ENCODE measurements around the gene ELAPOR2.
"Not testable (repeated sequence)": the region's sequence is repeated elsewhere in the genome, so short reads cannot be mapped to it uniquely, and the experiment has no call there.

ELAPOR2 gene, protein sequence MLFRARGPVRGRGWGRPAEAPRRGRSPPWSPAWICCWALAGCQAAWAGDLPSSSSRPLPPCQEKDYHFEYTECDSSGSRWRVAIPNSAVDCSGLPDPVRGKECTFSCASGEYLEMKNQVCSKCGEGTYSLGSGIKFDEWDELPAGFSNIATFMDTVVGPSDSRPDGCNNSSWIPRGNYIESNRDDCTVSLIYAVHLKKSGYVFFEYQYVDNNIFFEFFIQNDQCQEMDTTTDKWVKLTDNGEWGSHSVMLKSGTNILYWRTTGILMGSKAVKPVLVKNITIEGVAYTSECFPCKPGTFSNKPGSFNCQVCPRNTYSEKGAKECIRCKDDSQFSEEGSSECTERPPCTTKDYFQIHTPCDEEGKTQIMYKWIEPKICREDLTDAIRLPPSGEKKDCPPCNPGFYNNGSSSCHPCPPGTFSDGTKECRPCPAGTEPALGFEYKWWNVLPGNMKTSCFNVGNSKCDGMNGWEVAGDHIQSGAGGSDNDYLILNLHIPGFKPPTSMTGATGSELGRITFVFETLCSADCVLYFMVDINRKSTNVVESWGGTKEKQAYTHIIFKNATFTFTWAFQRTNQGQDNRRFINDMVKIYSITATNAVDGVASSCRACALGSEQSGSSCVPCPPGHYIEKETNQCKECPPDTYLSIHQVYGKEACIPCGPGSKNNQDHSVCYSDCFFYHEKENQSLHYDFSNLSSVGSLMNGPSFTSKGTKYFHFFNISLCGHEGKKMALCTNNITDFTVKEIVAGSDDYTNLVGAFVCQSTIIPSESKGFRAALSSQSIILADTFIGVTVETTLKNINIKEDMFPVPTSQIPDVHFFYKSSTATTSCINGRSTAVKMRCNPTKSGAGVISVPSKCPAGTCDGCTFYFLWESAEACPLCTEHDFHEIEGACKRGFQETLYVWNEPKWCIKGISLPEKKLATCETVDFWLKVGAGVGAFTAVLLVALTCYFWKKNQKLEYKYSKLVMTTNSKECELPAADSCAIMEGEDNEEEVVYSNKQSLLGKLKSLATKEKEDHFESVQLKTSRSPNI

DNA sequence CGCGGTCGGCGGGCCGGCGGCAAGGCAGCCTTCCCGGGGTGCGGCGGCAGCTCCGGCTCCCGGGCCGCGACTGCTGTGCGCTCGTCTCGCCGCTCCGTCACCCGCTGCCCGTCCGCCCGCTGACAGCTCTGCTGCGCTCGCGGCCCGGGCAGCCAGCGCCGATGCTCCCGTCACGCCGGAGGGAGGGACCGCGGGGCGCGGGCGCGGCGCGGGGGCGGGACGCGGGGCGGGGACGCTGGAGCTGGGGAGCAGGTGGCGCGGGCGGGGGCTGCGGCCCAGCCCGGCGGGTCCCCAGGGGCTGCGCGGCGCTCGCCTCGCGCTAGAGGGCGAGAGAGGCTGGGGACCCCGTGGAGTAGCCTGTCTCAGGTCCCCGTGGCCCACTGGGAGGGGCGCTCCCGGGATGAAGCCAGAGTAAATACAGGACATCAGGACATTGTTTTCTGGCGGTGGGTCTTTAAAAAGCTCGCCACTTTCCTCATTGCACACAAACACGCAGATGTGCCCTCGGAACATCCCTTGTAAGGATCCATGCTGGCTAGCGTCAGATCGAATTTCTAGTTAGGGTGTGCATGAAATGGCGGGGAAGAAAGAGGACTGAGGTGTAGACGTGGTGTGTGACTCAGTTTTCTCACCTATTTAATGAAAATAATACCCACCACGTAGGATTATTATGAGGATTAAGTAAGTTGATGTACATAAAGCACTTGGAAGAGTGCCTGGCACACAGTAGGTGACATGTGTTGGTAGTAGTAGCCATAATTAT, at the start of gene ELAPOR2:
Gene ELAPOR2, minus strand, starts transcription at position 130 of the 763 bp plus-strand sequence. CDS start 141 bp downstream, outside the sequence.
- no peak within 1 kb of the TSS for H3K27ac Mint-ChIP-seq
- no peaks in the 10 kb centered on the region for H3K9me3 Mint-ChIP-seq
- CTCF ChIA-PET, result interaction anchor here (0.6 to 1.8 kb wide), 5 partner anchors 55 to 176 kb away, joined by 3 to 5 read pairs (median 4); no protein-coding TSS in a partner anchor

DNA sequence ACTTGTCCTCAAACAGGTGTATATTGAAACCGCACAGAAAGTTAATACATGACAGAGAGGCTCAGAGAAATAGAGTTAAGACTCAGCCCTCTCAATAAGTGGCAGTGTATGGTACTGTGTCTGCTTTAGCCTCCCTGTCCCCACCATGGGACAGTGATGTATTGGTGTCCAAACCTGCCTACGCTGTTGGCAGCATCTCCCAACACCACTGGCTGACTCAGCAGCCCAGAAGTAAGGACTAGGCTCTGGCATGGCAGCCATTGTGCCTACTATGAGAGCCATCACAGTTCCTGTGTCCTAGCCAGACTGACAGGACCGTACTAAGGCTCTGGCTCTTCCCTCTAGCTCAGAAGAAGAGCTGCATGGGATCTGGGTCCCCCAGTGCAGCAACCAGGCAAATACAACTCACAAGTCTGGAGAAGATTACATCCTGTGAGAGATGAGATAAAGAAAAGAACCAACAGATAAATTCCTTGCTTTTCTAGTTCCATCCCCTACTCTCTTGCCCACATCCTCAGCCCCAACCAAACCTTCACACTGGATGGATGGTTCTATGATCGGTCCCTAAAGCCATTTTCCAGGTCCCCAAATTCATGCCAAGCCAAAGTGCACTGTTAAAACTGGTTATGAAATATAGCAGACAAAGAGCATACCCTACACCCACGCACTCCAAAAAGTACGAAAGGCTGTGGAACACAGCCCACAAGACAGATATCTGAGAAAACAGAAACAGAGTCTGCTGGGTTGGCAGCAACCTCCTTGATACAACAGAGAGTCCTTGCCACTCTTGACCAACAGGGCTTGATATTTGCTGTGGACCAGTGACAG, 48.7 kb upstream of the ELAPOR2 start:
- Mint-ChIP-seq H3K36me3 (no peaks in the 10 kb centered on the region), H3K9me3 (no peaks in the 10 kb centered on the region), H3K27me3 (peaks cover 8% of the 10 kb centered on the region), H3K4me1 (no peaks in the 10 kb centered on the region), H3K27ac (no peak overlapping the region), H3K4me3 (no peak overlapping the region)
- DNase-seq, result no peak
- CTCF ChIA-PET, result no interaction called here

More for the DNA sequence above, at the start of gene ELAPOR2:
- H3K4me3 Mint-ChIP-seq, result peak within 1 kb of the TSS; percentile 65
- H3K27me3 Mint-ChIP-seq, result peaks cover 12% of the 10 kb centered on the region
- DNase-seq, result peak; percentile 79
- no peaks in the 10 kb centered on the region for H3K36me3 Mint-ChIP-seq
- H3K4me1 Mint-ChIP-seq, result peaks cover 17% of the 10 kb centered on the region

DNA sequence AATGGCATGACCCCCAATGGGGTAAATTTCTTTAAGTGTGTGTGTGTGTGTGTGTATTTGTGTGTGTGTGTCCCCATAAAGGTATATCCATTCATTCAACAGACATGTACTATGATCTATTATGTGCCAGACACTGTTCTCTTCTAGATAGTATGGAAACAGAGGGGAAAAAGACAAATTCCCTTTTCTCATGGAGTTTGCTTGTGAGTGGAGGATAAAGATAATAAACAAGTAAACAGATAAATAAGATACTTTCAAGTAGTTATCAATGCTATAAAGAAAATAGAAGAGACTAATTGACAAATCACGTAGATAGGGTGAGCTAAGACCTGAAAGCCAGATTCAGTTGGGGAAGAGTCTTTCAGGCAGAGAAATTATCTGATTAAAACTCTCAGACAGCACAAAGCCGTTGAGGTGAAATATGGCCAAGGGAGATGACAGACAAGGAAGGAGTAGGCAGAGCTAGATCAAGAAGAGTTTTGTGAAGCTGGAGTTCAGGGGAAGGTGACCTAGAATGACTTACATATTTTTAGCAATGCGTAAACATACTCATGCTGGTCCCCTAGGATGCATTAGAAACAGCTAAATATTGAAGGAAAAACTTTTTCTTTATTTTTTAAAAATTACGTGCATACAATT, 47.6 kb upstream of the ELAPOR2 start:
- CTCF ChIA-PET, result interaction anchor here (1.0 kb wide), 1 partner anchor 115 kb away, joined by 3 read pairs; no protein-coding TSS in a partner anchor
- Mint-ChIP-seq H3K9me3 (no peaks in the 10 kb centered on the region), H3K36me3 (no peaks in the 10 kb centered on the region), H3K4me1 (no peaks in the 10 kb centered on the region), H3K27me3 (peaks cover 8% of the 10 kb centered on the region), H3K27ac (no peak overlapping the region), H3K4me3 (no peak overlapping the region)
- DNase-seq, result no peak

DNA sequence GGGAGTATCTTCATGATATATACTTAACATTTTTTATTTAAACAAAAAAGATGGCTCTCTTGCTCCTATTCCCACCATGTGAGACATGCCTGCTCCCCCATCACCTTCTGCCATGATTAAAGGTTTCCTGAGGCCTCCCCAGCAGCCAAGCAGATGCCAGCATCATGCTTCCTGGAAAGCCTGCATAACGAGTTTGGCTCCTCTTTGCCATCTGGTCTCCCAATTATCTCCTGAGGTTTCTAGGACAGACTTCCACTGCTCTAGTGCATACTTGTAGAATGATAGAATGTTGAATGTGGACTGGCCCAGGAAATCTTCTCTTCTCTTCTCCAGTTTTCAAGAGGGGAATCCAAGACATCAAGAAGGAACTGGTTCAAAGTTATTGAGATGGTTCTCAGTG, 45.9 kb upstream of the ELAPOR2 start:
- DNase-seq, result no peak
- H3K9me3 Mint-ChIP-seq, result no peaks in the 10 kb centered on the region
- H3K27ac Mint-ChIP-seq, result no peak overlapping the region
- peaks cover 8% of the 10 kb centered on the region for H3K27me3 Mint-ChIP-seq
- no peak overlapping the region for H3K4me3 Mint-ChIP-seq
- CTCF ChIA-PET, result no interaction called here
- H3K4me1 Mint-ChIP-seq, result no peaks in the 10 kb centered on the region
- H3K36me3 Mint-ChIP-seq, result no peaks in the 10 kb centered on the region

DNA sequence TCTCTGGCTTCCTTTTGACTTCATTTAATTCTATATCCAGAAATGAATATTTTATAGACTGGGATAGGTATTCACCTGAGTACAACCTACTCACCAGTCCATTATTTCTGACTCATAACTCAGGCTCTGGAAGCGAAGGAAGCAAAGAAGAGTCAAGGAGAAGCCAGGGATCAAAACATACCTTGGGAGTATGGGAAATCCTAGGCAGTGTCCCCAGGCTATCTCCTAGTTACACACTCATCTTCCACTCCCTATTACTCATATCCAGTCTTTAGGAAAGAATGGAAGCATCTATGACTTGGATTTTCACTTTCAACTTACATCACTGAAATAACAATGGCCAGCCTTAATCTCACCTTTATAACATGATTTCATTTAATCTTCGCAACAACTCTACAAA, 40.9 kb upstream of the ELAPOR2 start:
- no peak for DNase-seq
- CTCF ChIA-PET, result no interaction called here
- Mint-ChIP-seq H3K4me3 (no peak overlapping the region), H3K27me3 (no peaks in the 10 kb centered on the region), H3K9me3 (no peaks in the 10 kb centered on the region), H3K27ac (no peak overlapping the region), H3K36me3 (no peaks in the 10 kb centered on the region), H3K4me1 (no peaks in the 10 kb centered on the region)

DNA sequence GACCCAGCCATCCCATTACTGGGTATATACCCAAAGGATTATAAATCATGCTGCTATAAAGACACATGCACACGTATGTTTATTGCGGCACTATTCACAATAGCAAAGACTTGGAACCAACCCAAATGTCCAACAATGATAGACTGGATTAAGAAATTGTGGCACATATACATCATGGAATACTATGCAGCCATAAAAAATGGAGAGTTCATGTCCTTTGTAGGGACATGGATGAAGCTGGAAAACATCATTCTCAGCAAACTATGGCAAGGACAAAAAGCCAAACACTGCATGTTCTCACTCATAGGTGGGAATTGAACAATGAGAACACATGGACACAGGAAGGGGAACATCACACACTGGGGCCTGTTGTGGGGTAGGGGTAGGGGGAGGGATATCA, 37.9 kb upstream of the ELAPOR2 start:
- CTCF ChIA-PET, H3K9me3 Mint-ChIP-seq, H3K4me1 Mint-ChIP-seq, H3K4me3 Mint-ChIP-seq, H3K27me3 Mint-ChIP-seq, H3K36me3 Mint-ChIP-seq, H3K27ac Mint-ChIP-seq, DNase-seq: not testable (repeated sequence)

DNA sequence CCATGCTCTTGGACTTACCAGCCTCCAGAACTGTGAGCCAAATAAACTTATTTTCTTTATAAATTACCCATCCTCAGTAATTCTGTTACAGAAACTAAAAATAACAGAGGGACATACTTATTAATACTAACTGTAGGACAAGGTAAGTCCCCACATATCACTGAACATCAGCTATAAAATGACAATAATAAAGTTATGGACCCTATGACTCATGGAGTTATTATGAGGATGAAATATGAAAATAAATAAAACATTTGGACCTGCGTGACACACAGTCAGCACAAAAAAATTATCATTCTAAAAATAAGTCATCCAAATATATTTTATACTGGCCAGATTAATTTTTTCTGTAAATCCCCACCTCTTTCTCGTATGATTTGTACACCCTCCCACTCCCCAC, 34.9 kb upstream of the ELAPOR2 start:
- H3K4me3 Mint-ChIP-seq, result no peak overlapping the region
- H3K9me3 Mint-ChIP-seq, result no peaks in the 10 kb centered on the region
- DNase-seq, result no peak
- no peak overlapping the region for H3K27ac Mint-ChIP-seq
- CTCF ChIA-PET, result no interaction called here
- no peaks in the 10 kb centered on the region for H3K36me3 Mint-ChIP-seq
- H3K4me1 Mint-ChIP-seq, result no peaks in the 10 kb centered on the region
- no peaks in the 10 kb centered on the region for H3K27me3 Mint-ChIP-seq

DNA sequence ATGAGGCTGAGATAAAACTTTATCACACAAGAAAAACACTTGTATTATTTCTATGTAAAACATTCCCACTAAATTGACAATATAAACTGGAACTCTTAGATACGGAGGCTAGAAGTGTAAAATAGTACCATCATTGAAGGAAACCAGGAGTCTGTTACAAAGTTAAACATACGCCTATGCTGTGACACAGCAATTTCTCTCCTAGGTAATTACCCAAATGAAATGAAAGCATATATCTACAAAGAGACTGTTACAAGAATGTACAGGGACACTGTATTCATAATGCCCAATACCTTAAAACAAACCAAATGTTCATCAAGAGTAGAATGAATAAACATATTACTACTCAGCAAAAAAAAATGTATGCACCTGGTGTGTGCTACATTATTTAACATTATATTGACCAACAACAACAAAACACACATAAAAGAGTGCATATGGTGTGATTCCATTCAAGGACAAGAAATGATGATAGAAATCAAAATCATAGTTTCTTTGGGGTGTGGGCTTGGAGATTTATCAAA, 33.2 kb upstream of the ELAPOR2 start:
- H3K4me1 Mint-ChIP-seq, result no peaks in the 10 kb centered on the region
- no peaks in the 10 kb centered on the region for H3K27me3 Mint-ChIP-seq
- CTCF ChIA-PET, result no interaction called here
- no peaks in the 10 kb centered on the region for H3K9me3 Mint-ChIP-seq
- DNase-seq, result no peak
- no peaks in the 10 kb centered on the region for H3K36me3 Mint-ChIP-seq
- H3K27ac Mint-ChIP-seq, result no peak overlapping the region
- H3K4me3 Mint-ChIP-seq, result no peak overlapping the region

DNA sequence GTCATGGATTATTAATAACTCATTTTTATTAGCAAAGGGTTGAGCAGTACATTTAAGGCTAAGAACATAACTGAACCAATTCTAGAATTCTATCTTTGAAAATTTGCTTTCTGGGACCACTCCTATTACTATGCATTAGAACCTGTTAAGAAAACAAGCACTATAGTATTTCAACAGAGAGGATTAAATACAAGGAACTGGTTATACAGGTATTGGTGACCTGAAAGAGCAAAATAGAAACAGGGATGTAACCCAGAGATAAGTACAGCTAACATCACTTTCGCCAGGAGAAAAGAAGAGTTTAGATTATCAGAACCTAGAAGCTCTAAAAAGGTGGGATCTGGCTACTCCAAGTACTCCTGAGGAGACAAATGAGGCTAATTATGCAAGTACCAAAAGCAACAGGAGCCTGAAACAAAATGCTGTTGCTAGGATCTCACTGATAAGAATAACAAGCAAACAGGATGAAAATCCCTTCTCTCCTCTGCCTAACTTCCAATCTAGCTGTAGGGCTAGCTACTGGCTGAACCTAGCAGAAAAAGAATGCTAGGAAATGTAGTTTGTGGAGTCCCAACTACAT, 32.1 kb upstream of the ELAPOR2 start:
- Mint-ChIP-seq H3K27ac (no peak overlapping the region), H3K4me3 (no peak overlapping the region), H3K9me3 (no peaks in the 10 kb centered on the region), H3K27me3 (no peaks in the 10 kb centered on the region), H3K4me1 (no peaks in the 10 kb centered on the region), H3K36me3 (no peaks in the 10 kb centered on the region)
- CTCF ChIA-PET, result no interaction called here
- no peak for DNase-seq

DNA sequence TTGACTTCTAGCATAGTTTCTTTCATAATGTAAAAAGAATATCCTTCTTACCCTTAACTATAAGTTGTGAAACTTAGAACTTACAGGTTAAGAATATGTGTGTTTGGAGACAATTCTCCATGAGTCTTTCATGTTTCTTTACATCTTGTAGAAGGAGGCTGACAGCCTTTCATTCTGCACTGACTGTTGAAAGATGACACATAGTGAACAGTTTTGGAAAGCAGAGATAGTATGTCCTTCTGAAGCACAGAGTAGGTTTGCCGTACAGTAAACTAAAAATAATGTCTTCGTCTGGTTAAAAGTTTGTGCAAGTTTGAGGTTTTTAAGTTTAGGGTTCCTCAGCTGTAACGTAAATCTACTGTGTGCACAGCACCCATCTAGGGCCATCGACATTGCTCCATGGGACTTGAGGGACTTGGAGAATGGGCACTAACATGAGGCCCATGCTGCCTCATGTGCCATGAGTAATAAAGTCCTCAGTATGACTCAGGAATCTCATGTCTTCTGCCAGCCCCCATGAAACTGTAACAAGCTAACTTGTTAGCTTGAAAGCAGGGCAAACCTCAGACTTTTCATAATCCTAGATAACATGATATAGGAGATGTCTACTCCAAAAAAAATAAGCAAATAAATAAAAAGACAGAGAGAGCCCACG, 24.5 kb upstream of the ELAPOR2 start:
- no peaks in the 10 kb centered on the region for H3K36me3 Mint-ChIP-seq
- no peak overlapping the region for H3K27ac Mint-ChIP-seq
- H3K4me3 Mint-ChIP-seq, result no peak overlapping the region
- no peaks in the 10 kb centered on the region for H3K4me1 Mint-ChIP-seq
- no peaks in the 10 kb centered on the region for H3K9me3 Mint-ChIP-seq
- CTCF ChIA-PET, result no interaction called here
- H3K27me3 Mint-ChIP-seq, result peaks cover 4% of the 10 kb centered on the region
- DNase-seq, result no peak

DNA sequence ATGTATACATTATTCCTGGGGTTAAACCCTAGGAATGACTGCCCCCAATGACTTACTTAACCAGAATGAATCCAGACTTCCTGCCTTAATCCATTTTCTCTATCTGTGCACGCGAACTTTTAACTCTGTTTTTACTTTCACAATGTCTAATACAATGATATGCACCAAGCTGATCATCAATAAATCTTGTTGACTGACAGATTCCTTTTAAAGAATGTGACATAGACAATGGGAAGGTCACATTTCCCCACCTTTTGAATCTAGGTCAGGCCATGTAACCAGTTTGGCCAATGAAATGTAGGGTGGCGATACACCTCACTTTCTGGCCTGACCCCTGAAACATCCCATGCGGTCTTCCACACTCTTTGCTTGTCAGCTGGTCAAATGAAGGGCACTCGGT, 23.2 kb upstream of the ELAPOR2 start:
- H3K36me3 Mint-ChIP-seq, result no peaks in the 10 kb centered on the region
- H3K4me3 Mint-ChIP-seq, result no peak overlapping the region
- CTCF ChIA-PET, result no interaction called here
- H3K4me1 Mint-ChIP-seq, result no peaks in the 10 kb centered on the region
- peaks cover 4% of the 10 kb centered on the region for H3K27me3 Mint-ChIP-seq
- no peak for DNase-seq
- H3K9me3 Mint-ChIP-seq, result no peaks in the 10 kb centered on the region
- no peak overlapping the region for H3K27ac Mint-ChIP-seq

DNA sequence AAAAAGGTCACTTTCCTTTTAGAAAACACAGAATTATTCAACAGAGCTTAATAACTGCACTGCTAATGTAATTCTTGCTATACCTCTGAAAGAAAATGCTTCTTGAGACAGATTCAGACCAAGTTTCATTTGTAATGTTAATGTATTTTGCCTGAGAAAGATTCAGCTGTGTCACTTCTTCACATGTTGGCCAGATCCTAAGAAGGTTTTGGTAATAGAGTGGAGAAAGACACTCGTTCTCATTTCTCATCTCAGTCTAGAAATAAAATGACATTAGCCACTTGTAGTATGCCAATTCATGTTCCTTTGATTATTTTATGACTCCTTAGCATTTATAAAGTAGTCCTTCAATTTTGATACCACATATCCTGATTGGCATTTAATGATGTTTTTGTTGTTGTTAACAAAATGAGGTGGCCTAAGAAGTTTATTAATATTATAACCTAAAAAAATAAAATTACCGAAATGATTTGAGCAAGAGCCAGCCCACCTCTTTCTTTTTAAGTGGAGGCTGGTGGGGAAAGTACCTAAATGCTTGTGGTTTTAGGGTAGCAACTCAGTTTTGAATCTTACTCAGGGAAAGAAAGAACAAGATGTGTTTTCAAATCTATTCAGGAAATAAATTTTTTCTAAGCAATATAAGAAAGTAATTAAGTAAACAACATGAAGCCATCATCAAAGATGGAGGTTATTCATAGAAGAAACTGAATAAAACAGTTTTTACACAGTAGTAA, 16.4 kb upstream of the ELAPOR2 start:
- Mint-ChIP-seq H3K9me3 (no peaks in the 10 kb centered on the region), H3K4me3 (no peak overlapping the region), H3K27me3 (peaks cover 3% of the 10 kb centered on the region), H3K4me1 (no peaks in the 10 kb centered on the region), H3K36me3 (no peaks in the 10 kb centered on the region), H3K27ac (no peak overlapping the region)
- CTCF ChIA-PET, result no interaction called here
- DNase-seq, result no peak

All from activated naive CD4-positive, alpha-beta T cell treated with anti-CD3 and anti-CD28 coated beads, Interleukin-2, amount 10 ng/mL, durations not matched to agents 7 days and 5 days (primary cell).